H9 (cell line): ENCODE measurements around the gene CAMTA1. TPM values are rescaled to one million over a fixed set of nuclear protein-coding genes. Genes with fewer than 3 reads are reported as not detected.

Experiments used
- DNase-seq: peaks from one replicate; pipeline ENCODE4 v3.0.0-alpha.2; 2017
- H2AFZ ChIP-seq: one replicate; pipeline ENCODE4 v1.6.1; 2013; ENCODE audit warnings: mild to moderate bottlenecking, low read length, control low read depth, moderate library complexity
- H2AK5ac ChIP-seq: 2 replicates; pipeline ENCODE4 v1.6.1; 2013; ENCODE audit warnings: low read length, control low read depth, mixed read lengths; ENCODE audit not compliant: insufficient read length
- H2BK120ac ChIP-seq: one replicate; pipeline ENCODE4 v1.6.1; 2013; ENCODE audit warnings: low read depth, mild to moderate bottlenecking, low read length, control low read depth, inconsistent platforms; ENCODE audit not compliant: poor library complexity, severe bottlenecking
- H2BK12ac ChIP-seq: 2 replicates; pipeline ENCODE4 v1.6.1; 2013; ENCODE audit warnings: low read length, control low read depth, mixed read lengths, low read depth; ENCODE audit not compliant: insufficient read length
- H2BK15ac ChIP-seq: 2 replicates; pipeline ENCODE4 v1.6.1; 2013; ENCODE audit warnings: low read depth, low read length, control low read depth
- H2BK20ac ChIP-seq: one replicate; pipeline ENCODE4 v1.6.1; 2013; ENCODE audit warnings: low read depth, mild to moderate bottlenecking, low read length, control low read depth, inconsistent platforms; ENCODE audit not compliant: poor library complexity, severe bottlenecking
- H2BK5ac ChIP-seq: 2 replicates; pipeline ENCODE4 v1.6.1; 2013; ENCODE audit warnings: low read length, control low read depth, mixed read lengths; ENCODE audit not compliant: insufficient read length
- H3K14ac ChIP-seq: 2 replicates; pipeline ENCODE4 v1.6.1; 2013; ENCODE audit warnings: low read length, control low read depth; ENCODE audit not compliant: insufficient read depth
- H3K18ac ChIP-seq: 2 replicates; pipeline ENCODE4 v1.6.1; 2013; ENCODE audit warnings: low read depth, mild to moderate bottlenecking, mixed read lengths, low read length, control low read depth; ENCODE audit not compliant: insufficient read length
- H3K23ac ChIP-seq: 2 replicates; pipeline ENCODE4 v1.6.1; 2013; ENCODE audit warnings: low read length, control low read depth, mixed read lengths, low read depth; ENCODE audit not compliant: insufficient read length
- H3K23me2 ChIP-seq: 2 replicates; pipeline ENCODE4 v1.6.1; 2013; ENCODE audit warnings: low read depth, mild to moderate bottlenecking, mixed read lengths, low read length, control low read depth; ENCODE audit not compliant: insufficient read length, poor library complexity, severe bottlenecking
- H3K27ac ChIP-seq: 2 replicates; pipeline ENCODE4 v1.5.1; 2013; ENCODE audit warnings: low read length, control low read depth, mixed read lengths, low read depth; ENCODE audit not compliant: insufficient read length
- H3K27me3 ChIP-seq: 2 replicates; pipeline ENCODE4 v1.6.1; 2013; ENCODE audit warnings: low read length, control low read depth, inconsistent platforms; ENCODE audit not compliant: insufficient read depth
- H3K4ac ChIP-seq: 2 replicates; pipeline ENCODE4 v1.6.1; 2013; ENCODE audit warnings: low read depth, mild to moderate bottlenecking, control low read depth, inconsistent platforms, low read length, moderate library complexity
- H3K4me1 ChIP-seq: 2 replicates; pipeline ENCODE4 v1.6.1; 2013; ENCODE audit warnings: low read length, control low read depth, inconsistent platforms; ENCODE audit not compliant: insufficient read depth
- H3K4me2 ChIP-seq: 2 replicates; pipeline ENCODE4 v1.6.1; 2013; ENCODE audit warnings: low read length, control low read depth, mixed read lengths; ENCODE audit not compliant: insufficient read length, insufficient read depth
- H3K56ac ChIP-seq: 2 replicates; pipeline ENCODE4 v1.6.1; 2013; ENCODE audit warnings: low read depth, mild to moderate bottlenecking, mixed read lengths, low read length, control low read depth; ENCODE audit not compliant: insufficient read length
- H3K79me1 ChIP-seq: 2 replicates; pipeline ENCODE4 v1.6.1; 2013; ENCODE audit warnings: low read depth, mild to moderate bottlenecking, moderate library complexity, low read length, control low read depth, inconsistent platforms; ENCODE audit not compliant: insufficient read depth, poor library complexity, severe bottlenecking
- H3K79me2 ChIP-seq: 2 replicates; pipeline ENCODE4 v1.6.1; 2013; ENCODE audit warnings: low read length, control low read depth, inconsistent platforms; ENCODE audit not compliant: insufficient read depth
- H3K9ac ChIP-seq: 2 replicates; pipeline ENCODE4 v1.6.1; 2013; ENCODE audit warnings: low read length, control low read depth, mixed read lengths; ENCODE audit not compliant: insufficient read length; ENCODE audit errors: extremely low read depth
- H3K9me3 ChIP-seq: one replicate; pipeline ENCODE4 v1.6.1; 2013; ENCODE audit warnings: low read depth, low read length, inconsistent platforms; ENCODE audit not compliant: control insufficient read depth
- H3T11ph ChIP-seq: one replicate; pipeline ENCODE4 v1.6.1; 2013; ENCODE audit warnings: mild to moderate bottlenecking, low read length, control low read depth, inconsistent platforms
- H4K20me1 ChIP-seq: one replicate; pipeline ENCODE4 v1.6.1; 2013; ENCODE audit not compliant: control insufficient read depth, insufficient read length, insufficient read depth
- H4K5ac ChIP-seq: 2 replicates; pipeline ENCODE4 v1.6.1; 2013; ENCODE audit warnings: low read depth, mild to moderate bottlenecking, mixed read lengths, low read length, control low read depth; ENCODE audit not compliant: insufficient read length
- H4K8ac ChIP-seq: replicated peaks from 2 replicates; pipeline ENCODE4 v1.6.1; 2013; ENCODE audit warnings: low read length, control low read depth, mixed read lengths, low read depth; ENCODE audit not compliant: insufficient read length
- H4K91ac ChIP-seq: 2 replicates; pipeline ENCODE4 v1.6.1; 2013; ENCODE audit warnings: low read depth, mild to moderate bottlenecking, moderate library complexity, mixed read lengths, low read length, control low read depth; ENCODE audit not compliant: insufficient read length
- H3K27ac Mint-ChIP-seq, 3 experiments: 2 replicates in 2 of 3; 3 replicates in 1 of 3; pipeline ENCODE4 v1.8.0; 2020 to 2021; ENCODE audit warnings: mixed read lengths in 3 of 3, mild to moderate bottlenecking in 1 of 3, moderate library complexity in 1 of 3
- H3K27me3 Mint-ChIP-seq: 2 replicates; pipeline ENCODE4 v1.8.0; 2021; ENCODE audit warnings: low read depth, mild to moderate bottlenecking, moderate library complexity, mixed read lengths
- H3K36me3 Mint-ChIP-seq, 3 experiments: 2 replicates in 2 of 3; 3 replicates in 1 of 3; pipeline ENCODE4 v1.8.0; 2020 to 2021; ENCODE audit warnings: low read depth in 3 of 3, mixed read lengths in 3 of 3; ENCODE audit not compliant: insufficient read depth in 1 of 3
- H3K4me1 Mint-ChIP-seq, 2 experiments: 2 replicates each; pipeline ENCODE4 v1.8.0; 2020; ENCODE audit warnings: mixed read lengths in 2 of 2
- H3K4me3 Mint-ChIP-seq, 2 experiments: 2 replicates in 1 of 2; 3 replicates in 1 of 2; pipeline ENCODE4 v1.8.0; 2020 to 2021; ENCODE audit warnings: mild to moderate bottlenecking in 2 of 2, mixed read lengths in 2 of 2, moderate library complexity in 1 of 2
- H3K9me3 Mint-ChIP-seq, 2 experiments: 2 replicates in 1 of 2; 3 replicates in 1 of 2; pipeline ENCODE4 v1.8.0; 2020; ENCODE audit warnings: mild to moderate bottlenecking in 2 of 2, mixed read lengths in 2 of 2, moderate library complexity in 1 of 2
- CTCF ChIP-seq: fragments of 200-600 bp; sonication (generic); conservative IDR thresholded peaks from 3 replicates; pipeline ENCODE4 v1.8.0; 2021; ENCODE audit warnings: antibody characterized with exemption, mild to moderate bottlenecking
- WGBS: extraction: QIAGEN DNeasy Blood & Tissue Kit; methylation state at CpG from one replicate; pipeline ENCODE4 v1.1.7; 2013; ENCODE audit warnings: missing lambda C conversion rate, low lambda C conversion rate, mixed read lengths; ENCODE audit not compliant: insufficient read length; ENCODE audit errors: extremely low coverage; 5-methylcytosine and 5-hydroxymethylcytosine counted together
- total RNA-seq: library from RNA; stranded (reverse); gene quantifications from 2 replicates; pipeline ENCODE4 v1.2.1, GENCODE V29; 2021

The CAMTA1 gene
- total RNA-seq, 1 experiment from 2014 or later = 115 TPM

- peaks cover 0 to 2% of the 10 kb centered on the region in 2 experiments; a peak in 1 of 4 replicates for H3K4me1 Mint-ChIP-seq
- Histone ChIP-seq H3K79me2 (no peaks in the 10 kb centered on the region), H3K4ac (no peak overlapping the region), H3T11ph (no peak overlapping the region), H4K91ac (no peak overlapping the region), H3K27me3 (no peaks in the 10 kb centered on the region), H3K27ac (no peak overlapping the region), H3K9ac (no peak overlapping the region), H3K18ac (no peak overlapping the region), H4K5ac (no peak overlapping the region), H2BK20ac (no peak overlapping the region), H2BK120ac (no peak overlapping the region), H3K23ac (no peak overlapping the region), H4K20me1 (no peaks in the 10 kb centered on the region), H2AK5ac (no peak overlapping the region), H3K14ac (no peak overlapping the region), H3K79me1 (no peaks in the 10 kb centered on the region), H2BK15ac (no peak overlapping the region), H4K8ac (no peak overlapping the region), H2AFZ (no peak overlapping the region), H3K23me2 (no peaks in the 10 kb centered on the region), H3K4me2 (no peak overlapping the region), H2BK12ac (no peak overlapping the region), H3K9me3 (no peaks in the 10 kb centered on the region), H3K56ac (no peak overlapping the region), H3K4me1 (no peaks in the 10 kb centered on the region), H2BK5ac (no peak overlapping the region)
- H3K36me3 Mint-ChIP-seq = peaks cover 0 to 4% (median 3%) of the 10 kb centered on the region in 3 experiments; a peak in 3 of 7 replicates
- no CpG with 5 or more reads among the region's 17 CpGs for WGBS
- peak; percentile 45 for TF ChIP-seq CTCF
- peaks cover 6 to 7% of the 10 kb centered on the region in 2 experiments for H3K9me3 Mint-ChIP-seq
- DNase-seq = peak; percentile 47
- H3K27ac Mint-ChIP-seq = no peak overlapping the region
- H3K27me3 Mint-ChIP-seq = no peaks in the 10 kb centered on the region
- H3K4me3 Mint-ChIP-seq = no peak overlapping the region
Observed at GRCh38 chr1:7084232-7084894, 299.1 kb downstream of the CAMTA1 start.
